Spleen (tissue), 11 donors: Measurements from ENCODE around the gene ISL2. TPM values are rescaled to one million over a fixed set of nuclear protein-coding genes. Genes with fewer than 3 reads are reported as not detected.
A peak's percentile ranks its signal among the peaks of the same experiment; 100 is the strongest.

Source experiments
- DNase-seq: peaks from one replicate; pipeline ENCODE4 v3.0.0-alpha.2; 2020
- H3K27ac ChIP-seq, 8 donors: fragments of 200-600 bp; sonication (generic) in 7 of 8; 1 replicate in 4 of 8; 2 replicates in 4 of 8; pipeline versions ENCODE4 v1.5.0 to v1.8.0; 2016 to 2021; ENCODE audit warnings: inconsistent platforms in 4 of 8, mild to moderate bottlenecking in 4 of 8, moderate library complexity in 1 of 8
- H3K27me3 ChIP-seq, 7 donors: fragments of 200-600 bp; sonication (generic) in 6 of 7; replicated peaks in 1 of 7; 1 replicate in 4 of 7; 2 replicates in 3 of 7; pipeline versions ENCODE4 v1.5.0 to v1.8.0; 2016 to 2021; ENCODE audit warnings: inconsistent platforms in 3 of 7, mild to moderate bottlenecking in 1 of 7
- H3K36me3 ChIP-seq, 6 donors: fragments of 200-600 bp; sonication (generic) in 5 of 6; 1 replicate in 4 of 6; 2 replicates in 2 of 6; pipeline versions ENCODE4 v1.5.0 to v1.8.0; 2016 to 2021; ENCODE audit warnings: inconsistent platforms in 2 of 6
- H3K4me1 ChIP-seq, 6 donors: fragments of 200-600 bp; sonication (generic) in 5 of 6; 1 replicate in 3 of 6; 2 replicates in 3 of 6; pipeline versions ENCODE4 v1.5.0 to v1.8.0; 2016 to 2021; ENCODE audit warnings: inconsistent platforms in 3 of 6
- H3K4me3 ChIP-seq, 8 donors: fragments of 200-600 bp; sonication (generic) in 7 of 8; 1 replicate in 4 of 8; 2 replicates in 4 of 8; pipeline versions ENCODE4 v1.5.0 to v1.8.0; 2016 to 2021; ENCODE audit warnings: inconsistent platforms in 4 of 8, mild to moderate bottlenecking in 4 of 8, moderate library complexity in 2 of 8
- H3K9me3 ChIP-seq, 8 donors: fragments of 200-600 bp; sonication (generic) in 7 of 8; 1 replicate in 4 of 8; 2 replicates in 4 of 8; pipeline versions ENCODE4 v1.5.0 to v1.8.0; 2016 to 2021; ENCODE audit warnings: inconsistent platforms in 4 of 8
- CTCF ChIP-seq, 11 experiments: fragments of 200-600 bp in 7 of 11; fragments of 450-650 bp in 4 of 11; sonication (generic) in 4 of 11; IDR thresholded peaks in 8 of 11; conservative IDR thresholded peaks in 3 of 11; 1 replicate in 7 of 11; 2 replicates in 4 of 11; pipeline versions ENCODE4 v1.4.0 to v1.8.0; 2016 to 2021; ENCODE audit warnings: antibody characterized with exemption in 11 of 11, inconsistent platforms in 4 of 11, mild to moderate bottlenecking in 1 of 11
- POLR2A ChIP-seq, 3 donors: fragments of 450-650 bp; IDR thresholded peaks; one replicate each; pipeline ENCODE4 v1.5.1; 2017; ENCODE audit warnings: antibody characterized with exemption in 3 of 3, mild to moderate bottlenecking in 1 of 3
- POLR2AphosphoS5 ChIP-seq, 3 donors: sonication (generic); formaldehyde crosslinking; IDR thresholded peaks; one replicate each; pipeline ENCODE4 v1.5.1; 2017; ENCODE audit warnings: antibody characterized with exemption in 3 of 3
- WGBS, 5 donors: extraction: QIAGEN DNeasy Blood & Tissue Kit in 3 of 5; methylation state at CpG; one replicate each; pipeline versions ENCODE4 v1.1.5 to v1.1.7; 2013 to 2018; 5-methylcytosine and 5-hydroxymethylcytosine counted together
- intact Hi-C: fragments of 100-400 bp; cut with DNase I; formaldehyde crosslinking; loops from one replicate; pipeline ENCODE4 v1.15.0; 2023; ENCODE audit warnings: low total_unique reads
- polyA plus RNA-seq, 3 donors: library from polyadenylated mRNA; stranded (reverse); fragments of 200-250 nt; gene quantifications; one replicate each; pipeline ENCODE4 v1.2.1, GENCODE V29; 2013
- total RNA-seq, 7 donors: library from RNA; depleted of rRNA in 3 of 7; stranded (reverse); fragments of >200 nt in 3 of 7; fragmentation: NEBNext Ultra II Directional in 4 of 7; extraction: Animal tissue kit (Norgen Biotek cat#: 25700) in 4 of 7; gene quantifications; one replicate each; pipeline versions ENCODE4 v1.1.0 to v1.2.1, GENCODE V29; 2016 to 2021
- donor health status: healthy with polysubstance abuse.
- donor health status: DM: no; HTN: no; CAD: no; lungs with moderate emphysema.
- donor health status: DM: no; HTN: no; CAD: no.
- donor health status: Bipolar disorder and iron deficiency.
- donor health status: healthy.
- donor health status: DM: no; HTN: no; CAD: no.
- donor health status: DM: yes; HTN: yes; CAD: no.

Gene ISL2
- total and polyA plus RNA-seq, 10 donors: 0.20 to 1.1 (median 0.37) TPM

DNA sequence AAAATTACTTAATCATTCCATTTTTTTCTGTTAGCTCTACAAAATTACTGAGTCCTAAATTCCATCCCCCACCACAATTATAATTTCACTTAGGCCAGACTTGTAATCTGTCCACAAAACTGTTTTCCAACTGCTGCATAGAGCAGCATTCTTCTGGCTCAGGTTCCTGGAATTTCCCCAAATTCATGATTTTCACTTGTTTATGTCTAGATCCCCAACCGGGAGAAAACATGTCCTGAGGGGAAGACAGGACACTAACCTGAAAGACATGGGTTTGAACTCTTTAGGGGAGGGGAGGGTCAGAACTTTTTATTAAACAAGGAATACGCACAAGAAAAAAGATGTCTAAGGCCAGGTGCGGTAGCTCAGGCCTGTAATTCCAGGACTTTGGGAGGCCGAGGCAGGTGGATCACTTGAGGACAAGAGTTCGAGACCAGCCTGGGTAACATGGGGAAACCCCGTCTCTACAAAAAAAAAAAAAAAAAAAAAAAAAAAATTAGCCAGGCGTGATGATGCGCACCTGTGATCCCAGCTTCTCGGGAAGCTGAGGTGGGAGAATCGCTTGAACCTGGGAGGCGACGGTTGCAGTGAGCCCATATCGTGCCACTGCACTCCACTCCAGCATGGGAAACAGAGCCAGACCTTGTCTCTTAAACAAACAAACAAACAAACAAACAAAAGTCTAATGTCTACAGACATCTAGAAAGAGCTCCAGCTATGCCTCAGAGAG lies 26.8 kb upstream of the ISL2 start:
- intact Hi-C loops: no loop called here
- 84 to 90% (median 90%) methylated on average over 13 of the region's 13 CpGs for WGBS, 5 donors

GRCh38 chr15:76310475-76311099 lies 26.0 kb upstream of the ISL2 start:
- intact Hi-C loops: no loop called here
- WGBS, 5 donors: 0 to 1% (median 0%) methylated on average over 16 of the region's 16 CpGs
- Histone ChIP-seq H3K9me3 (no peaks in the 10 kb centered on the region), H3K4me1 (peaks cover 12 to 64% (median 26%) of the 10 kb centered on the region in 6 donors), H3K36me3 (no peaks in the 10 kb centered on the region), H3K27ac (peak overlapping the region; percentile 79 to 92 (median 86)), H3K4me3 (peak overlapping the region; percentile 49 to 77 (median 72)), H3K27me3 (no peaks in the 10 kb centered on the region)
- no peak for DNase-seq
- TF ChIP-seq POLR2A (IDR thresholded peaks at IDR 0.05): no peak
- no peak for TF ChIP-seq CTCF (IDR thresholded peaks at IDR 0.05 in 8 of 11, conservative IDR thresholded peaks at IDR 0.05 in 3 of 11)

More for the DNA sequence above, 26.8 kb upstream of the ISL2 start:
- Histone ChIP-seq H3K4me3 (peak overlapping the region in 6 of 8 donors; percentile 59 to 77 (median 73)), H3K9me3 (no peaks in the 10 kb centered on the region), H3K27me3 (no peaks in the 10 kb centered on the region), H3K4me1 (peaks cover 12 to 67% (median 26%) of the 10 kb centered on the region in 6 donors), H3K36me3 (no peaks in the 10 kb centered on the region), H3K27ac (no peak overlapping the region)
- TF ChIP-seq CTCF (IDR thresholded peaks at IDR 0.05 in 8 of 11, conservative IDR thresholded peaks at IDR 0.05 in 3 of 11) (no peak), POLR2AphosphoS5 (IDR thresholded peaks at IDR 0.05) (no peak), POLR2A (IDR thresholded peaks at IDR 0.05) (no peak)
- DNase-seq: no peak

- DNase-seq: peak; percentile 99
- TF ChIP-seq CTCF (IDR thresholded peaks at IDR 0.05 in 8 of 11, conservative IDR thresholded peaks at IDR 0.05 in 3 of 11): peak in 3 of 11 experiments; percentile 25 to 42 (median 37)
- TF ChIP-seq POLR2A (IDR thresholded peaks at IDR 0.05): peak; percentile 35 to 88 (median 58)
- peak; percentile 97 to 99 (median 98) for TF ChIP-seq POLR2AphosphoS5 (IDR thresholded peaks at IDR 0.05)
- peak within 1 kb of the TSS; percentile 49 to 77 (median 72) for H3K4me3 ChIP-seq
- no peaks in the 10 kb centered on the region for H3K36me3 ChIP-seq
- 0 to 2% (median 1%) methylated on average over 18 to 60 of the region's 60 CpGs for WGBS, 5 donors
- intact Hi-C loops: no loop called here
- H3K4me1 ChIP-seq: peaks cover 12 to 56% (median 26%) of the 10 kb centered on the region in 6 donors
- no peaks in the 10 kb centered on the region for H3K9me3 ChIP-seq
- H3K27ac ChIP-seq: peak within 1 kb of the TSS; percentile 79 to 92 (median 86)
- no peaks in the 10 kb centered on the region for H3K27me3 ChIP-seq
Measured at GRCh38 chr15:76311100-76311953, 25.2 kb upstream of the ISL2 start, which contains the start of gene ETFA. Gene ETFA (minus strand): TSS chr15:76311469. CDS start chr15:76311388, 81 bp downstream.
